Measurements from ENCODE around the gene GPR162.

GRCh38 chr12:6790496-6791150 is 31.0 kb upstream of the GPR162 start:
- TF ChIP-seq, protein P1, sequence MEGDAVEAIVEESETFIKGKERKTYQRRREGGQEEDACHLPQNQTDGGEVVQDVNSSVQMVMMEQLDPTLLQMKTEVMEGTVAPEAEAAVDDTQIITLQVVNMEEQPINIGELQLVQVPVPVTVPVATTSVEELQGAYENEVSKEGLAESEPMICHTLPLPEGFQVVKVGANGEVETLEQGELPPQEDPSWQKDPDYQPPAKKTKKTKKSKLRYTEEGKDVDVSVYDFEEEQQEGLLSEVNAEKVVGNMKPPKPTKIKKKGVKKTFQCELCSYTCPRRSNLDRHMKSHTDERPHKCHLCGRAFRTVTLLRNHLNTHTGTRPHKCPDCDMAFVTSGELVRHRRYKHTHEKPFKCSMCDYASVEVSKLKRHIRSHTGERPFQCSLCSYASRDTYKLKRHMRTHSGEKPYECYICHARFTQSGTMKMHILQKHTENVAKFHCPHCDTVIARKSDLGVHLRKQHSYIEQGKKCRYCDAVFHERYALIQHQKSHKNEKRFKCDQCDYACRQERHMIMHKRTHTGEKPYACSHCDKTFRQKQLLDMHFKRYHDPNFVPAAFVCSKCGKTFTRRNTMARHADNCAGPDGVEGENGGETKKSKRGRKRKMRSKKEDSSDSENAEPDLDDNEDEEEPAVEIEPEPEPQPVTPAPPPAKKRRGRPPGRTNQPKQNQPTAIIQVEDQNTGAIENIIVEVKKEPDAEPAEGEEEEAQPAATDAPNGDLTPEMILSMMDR (IDR thresholded peaks at IDR 0.05): no peak
- no peak for TF ChIP-seq POLR2A (IDR thresholded peaks at IDR 0.05)

Measured in sigmoid colon (tissue), 3 donors.